Islet of Langerhans (tissue), 1 donor: Measurements from ENCODE around the gene UGGT2.
A peak's percentile ranks its signal among the peaks of the same experiment; 100 is the strongest.
"Not testable (repeated sequence)": the region's sequence is repeated elsewhere in the genome, so short reads cannot be mapped to it uniquely, and the experiment has no call there.

Source experiments
- FAIRE-seq: peaks from one replicate; lab custom pipeline; 2011; peaks lifted over from hg19 to GRCh38; lab: Jason Lieb, UNC

Gene UGGT2

DNA sequence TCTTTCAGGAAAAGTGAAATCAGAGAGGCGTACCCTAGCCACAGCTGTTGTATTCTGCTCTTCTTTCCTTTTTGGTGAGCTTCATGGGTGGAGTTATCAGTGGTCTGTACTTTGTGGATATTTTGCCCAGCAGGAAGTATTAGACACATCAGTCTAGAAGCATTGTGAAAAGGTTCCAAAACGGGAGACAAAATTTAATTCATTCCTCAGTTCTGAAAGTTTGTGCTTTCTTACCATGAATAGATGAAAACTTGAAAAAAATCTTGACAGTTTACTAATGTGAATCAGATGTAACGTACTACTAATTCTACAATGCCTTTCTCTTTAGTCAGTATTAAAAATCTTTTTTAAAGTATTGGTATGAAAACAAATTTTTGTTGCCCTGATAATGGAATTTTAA lies 259.4 kb downstream of the UGGT2 start:
- FAIRE-seq, result peak; percentile 86

DNA sequence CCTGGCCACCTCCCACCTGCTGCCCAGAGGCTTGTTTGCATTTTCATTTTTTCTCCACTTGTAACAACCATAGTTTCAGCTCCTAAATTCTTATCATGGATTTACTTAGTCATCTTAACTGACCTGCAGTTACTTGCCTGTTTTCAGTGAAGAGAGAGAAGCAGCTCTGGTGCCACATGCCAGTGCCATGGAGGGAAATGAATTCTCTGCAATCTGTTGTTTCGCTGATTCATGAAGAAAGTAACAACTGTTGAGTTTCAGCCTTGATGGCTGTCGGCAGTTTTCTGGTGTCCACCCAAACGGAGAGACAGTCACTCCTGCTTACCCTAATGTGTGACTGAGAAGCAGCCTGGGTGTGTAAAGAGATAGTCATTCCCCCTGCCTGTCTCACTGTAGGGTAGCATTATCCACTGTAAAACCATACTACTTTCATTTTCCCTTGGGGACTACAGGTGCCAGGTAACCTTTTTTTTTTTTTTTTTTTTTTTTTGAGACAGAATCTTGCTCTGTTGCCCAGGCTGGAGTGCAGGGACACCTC lies 260.1 kb downstream of the UGGT2 start:
- FAIRE-seq, result no peak

DNA sequence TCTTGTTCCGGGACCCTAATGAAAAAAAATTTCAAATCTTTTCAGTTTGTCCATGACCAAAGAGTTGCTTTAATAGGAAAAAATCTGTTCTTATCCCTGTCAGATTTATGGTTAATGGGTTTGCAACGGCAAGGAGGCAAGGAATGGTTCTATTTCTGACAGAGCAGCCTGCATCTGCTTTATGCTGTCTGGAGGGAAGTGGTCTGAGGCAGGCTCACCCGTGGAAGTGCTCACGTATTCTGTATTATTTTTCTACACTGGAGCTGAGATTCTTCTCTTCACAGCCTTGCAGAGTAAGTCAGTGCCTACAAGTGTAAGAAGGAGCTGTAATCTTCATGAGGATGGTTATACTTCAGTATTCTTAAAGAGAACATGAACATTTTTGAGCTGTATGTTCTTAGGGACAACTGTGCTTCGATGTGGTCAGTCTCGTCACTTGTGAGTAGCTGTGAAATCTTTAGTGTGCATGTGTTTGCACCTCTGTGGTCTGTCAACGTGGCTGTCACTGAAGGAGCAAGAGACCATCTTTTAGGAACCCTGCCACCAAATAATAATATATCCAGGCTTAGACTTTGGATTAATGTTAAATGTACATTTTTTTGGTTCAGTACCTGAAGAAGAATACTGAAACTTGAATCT lies 262.0 kb downstream of the UGGT2 start:
- FAIRE-seq, result no peak

DNA sequence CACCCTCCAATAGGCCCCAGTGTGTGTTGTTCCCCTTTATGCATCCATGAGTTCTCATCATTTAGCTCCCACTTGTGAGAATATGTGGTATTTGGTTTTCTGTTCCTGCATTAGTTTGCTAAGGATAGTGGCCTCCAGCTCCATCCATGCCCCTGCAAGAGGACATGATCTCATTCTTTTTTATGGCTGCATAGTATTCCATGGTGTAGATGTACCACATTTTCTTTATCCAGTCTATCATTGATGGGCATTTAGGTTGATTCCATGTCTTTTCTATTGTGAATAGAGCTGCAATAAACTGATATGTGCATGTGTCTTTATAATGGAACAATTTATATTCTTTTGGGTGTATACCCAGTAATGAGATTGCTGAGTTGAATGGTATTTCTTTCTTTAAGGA lies 263.9 kb downstream of the UGGT2 start:
- not testable (repeated sequence) for FAIRE-seq

DNA sequence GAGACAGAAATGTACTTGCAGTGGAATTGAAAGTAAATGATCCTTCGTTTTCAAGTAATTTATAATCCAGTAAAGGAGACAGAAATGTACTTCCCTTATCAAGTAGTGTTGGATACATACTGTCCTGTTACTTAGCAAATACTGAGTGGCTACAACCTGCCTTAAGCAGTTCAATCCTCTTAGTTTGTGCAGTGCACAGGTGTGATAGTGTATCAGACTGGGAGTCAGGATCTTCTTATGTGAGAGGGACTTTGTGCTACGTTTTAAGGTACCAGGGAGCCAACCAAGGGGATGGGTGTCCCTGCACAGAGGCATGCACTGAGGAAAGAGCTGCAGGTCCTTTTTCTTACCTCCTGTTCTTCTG lies 265.1 kb downstream of the UGGT2 start:
- FAIRE-seq, result peak; percentile 86

DNA sequence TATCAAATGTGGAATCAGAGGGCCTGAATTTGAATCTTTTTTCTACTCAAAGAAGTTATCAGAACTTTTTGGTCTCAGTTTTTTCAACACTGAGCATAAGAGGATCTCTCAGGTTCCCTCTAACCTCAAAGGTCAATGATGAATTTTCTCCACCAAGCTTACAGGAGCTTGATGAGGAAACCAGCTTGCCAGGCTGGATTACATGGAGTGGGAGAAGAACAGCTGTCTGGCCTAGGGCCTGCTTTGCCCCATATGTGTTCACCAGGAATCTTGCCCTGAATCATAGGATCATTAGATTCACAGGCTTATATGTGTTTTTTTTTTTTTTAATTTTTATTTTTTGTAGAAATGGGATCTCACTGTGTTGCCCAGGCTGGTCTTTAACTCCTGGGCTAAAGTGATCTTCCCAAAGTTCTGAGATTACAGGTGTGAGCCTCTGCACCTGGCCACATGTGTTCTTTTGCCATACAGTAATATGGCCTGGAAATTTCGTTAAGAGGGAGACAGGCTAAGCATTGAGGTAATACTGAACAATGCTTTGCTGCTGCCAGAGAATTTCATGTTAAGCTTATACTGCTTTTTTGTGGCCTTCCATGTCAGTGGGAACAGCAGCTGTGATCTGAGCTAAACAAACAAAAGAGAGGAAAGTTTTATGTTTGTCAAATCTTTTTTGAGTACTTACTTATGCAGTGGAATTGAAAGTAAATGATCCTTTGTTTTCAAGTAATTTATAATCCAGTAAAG lies 265.7 kb downstream of the UGGT2 start:
- FAIRE-seq, result no peak

DNA sequence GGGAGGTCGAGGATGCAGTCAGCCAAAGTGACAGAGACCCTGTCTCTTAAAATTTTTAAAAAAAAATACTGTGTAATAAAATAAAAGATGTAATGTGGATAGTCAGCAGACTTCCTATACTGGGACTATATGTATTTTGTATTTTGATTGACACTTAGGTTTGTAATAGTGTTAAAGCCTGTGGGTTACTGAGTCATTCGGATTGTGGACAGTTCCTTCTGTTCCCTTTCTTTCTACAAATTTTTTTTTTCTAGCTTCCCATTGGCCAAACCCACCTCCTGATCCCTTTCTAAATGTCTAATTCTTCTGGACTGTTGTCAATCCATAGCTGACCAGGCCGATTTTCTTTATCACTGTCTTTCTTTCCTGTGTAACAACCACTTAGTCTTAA lies 268.3 kb downstream of the UGGT2 start:
- FAIRE-seq, result no peak

DNA sequence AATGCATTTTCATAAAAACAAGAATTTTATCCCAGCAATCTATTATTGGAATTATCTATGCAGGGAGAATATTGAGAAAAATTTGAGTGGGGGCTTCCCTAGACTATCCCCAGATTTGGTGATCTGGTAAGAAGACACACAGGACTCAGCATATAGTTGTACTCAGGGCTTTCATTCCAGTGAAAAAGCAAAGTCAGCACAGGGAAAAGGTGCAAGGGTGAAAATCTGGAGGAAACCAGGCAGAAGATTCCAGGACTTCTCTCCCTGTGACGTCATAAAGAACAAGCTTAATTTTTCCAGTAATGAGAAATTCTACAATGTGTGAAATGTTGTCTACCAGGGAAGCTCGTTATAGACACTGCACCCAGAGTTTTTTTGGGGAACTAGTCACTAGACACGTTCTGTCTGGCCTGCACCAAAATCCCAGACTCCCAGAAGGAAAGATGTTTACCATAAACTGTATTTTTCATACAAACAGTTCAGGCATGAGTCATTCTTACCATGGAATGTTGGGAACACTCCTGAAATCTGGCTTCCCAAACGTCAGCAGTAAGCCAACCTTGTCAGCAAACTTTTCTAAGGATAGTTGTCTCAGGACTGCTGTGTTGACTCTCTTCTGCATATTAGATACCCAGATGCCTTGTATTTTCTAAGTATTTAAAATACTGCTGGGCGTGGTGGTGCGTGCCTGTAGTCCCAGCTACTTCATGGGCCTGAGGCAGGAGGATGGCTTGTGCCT lies 268.9 kb downstream of the UGGT2 start:
- FAIRE-seq, result no peak

DNA sequence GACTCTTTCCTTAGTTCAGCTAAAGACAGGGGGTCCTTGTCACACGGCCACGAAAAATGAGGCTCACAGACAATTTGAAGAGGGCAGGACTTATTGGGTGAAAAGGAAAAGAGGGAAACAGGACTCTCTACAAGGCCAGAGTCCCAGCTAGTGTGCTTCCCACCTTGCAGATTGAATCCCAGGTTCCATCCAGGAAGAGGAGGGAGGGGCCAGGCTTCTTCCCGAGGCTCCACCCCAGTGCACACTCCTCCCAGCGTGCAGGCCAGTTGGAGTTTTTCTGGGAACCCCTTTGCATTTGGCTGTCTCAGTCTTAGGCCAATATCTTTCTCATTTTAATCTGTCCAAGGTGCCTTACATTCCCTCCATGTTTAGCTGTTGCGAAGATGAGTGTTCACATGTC lies 269.5 kb downstream of the UGGT2 start:
- FAIRE-seq, result no peak

DNA sequence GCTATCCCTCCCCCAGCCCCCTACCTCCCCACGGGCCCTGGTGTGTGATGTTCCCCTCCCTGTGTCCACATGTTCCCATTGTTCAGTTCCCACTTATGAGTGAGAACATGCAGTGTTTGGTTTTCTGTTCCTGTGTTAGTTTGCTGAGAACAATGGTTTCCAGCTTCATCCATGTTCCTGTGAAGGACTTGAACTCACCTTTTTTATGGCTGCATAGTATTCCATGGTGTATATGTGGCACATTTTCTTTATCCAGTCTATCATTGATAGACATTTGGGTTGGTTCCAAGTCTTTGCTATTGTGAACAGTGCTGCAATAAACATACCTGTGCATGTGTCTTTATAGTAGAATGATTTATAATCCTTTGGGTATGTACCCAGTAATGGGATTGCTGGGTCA lies 271.3 kb downstream of the UGGT2 start:
- FAIRE-seq, result not testable (repeated sequence)

DNA sequence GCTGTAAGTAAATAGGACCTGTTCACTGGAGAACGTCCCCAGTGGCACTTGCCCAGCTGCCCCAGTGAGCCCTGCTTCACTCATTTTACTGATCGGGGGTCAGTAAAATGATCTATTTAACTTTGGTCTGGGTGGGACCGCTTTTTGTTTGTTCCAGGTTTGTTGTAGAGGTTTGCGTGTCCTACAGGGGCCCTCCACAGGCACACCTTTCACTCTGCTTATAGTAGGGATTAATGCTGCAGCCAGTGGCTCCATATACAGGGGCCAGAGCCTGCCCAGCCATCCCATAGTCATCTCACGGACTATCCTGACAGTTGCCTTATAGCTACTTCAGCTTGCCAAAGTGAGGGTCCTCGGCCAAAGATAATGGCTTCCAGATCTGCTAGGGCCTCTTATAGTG lies 272.2 kb downstream of the UGGT2 start:
- no peak for FAIRE-seq

DNA sequence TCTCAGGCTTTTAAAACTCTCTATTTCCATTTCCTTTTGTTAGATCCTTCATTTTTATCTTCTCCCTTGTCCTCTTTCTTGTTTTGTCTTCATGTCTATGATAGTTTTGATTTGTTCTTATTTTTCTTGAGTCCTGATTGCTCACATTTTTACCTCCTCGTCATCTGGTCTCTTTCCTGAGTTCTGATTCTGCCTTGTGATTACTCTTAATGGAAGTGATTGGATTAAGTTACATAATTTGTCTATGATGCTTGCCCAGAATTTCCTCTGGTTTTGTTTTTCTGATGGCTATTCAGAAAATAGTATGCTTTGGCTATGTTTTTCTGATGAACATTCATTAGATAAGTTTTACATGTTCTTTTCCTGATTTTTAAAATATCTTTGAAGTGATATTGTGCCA lies 273.7 kb downstream of the UGGT2 start:
- no peak for FAIRE-seq

DNA sequence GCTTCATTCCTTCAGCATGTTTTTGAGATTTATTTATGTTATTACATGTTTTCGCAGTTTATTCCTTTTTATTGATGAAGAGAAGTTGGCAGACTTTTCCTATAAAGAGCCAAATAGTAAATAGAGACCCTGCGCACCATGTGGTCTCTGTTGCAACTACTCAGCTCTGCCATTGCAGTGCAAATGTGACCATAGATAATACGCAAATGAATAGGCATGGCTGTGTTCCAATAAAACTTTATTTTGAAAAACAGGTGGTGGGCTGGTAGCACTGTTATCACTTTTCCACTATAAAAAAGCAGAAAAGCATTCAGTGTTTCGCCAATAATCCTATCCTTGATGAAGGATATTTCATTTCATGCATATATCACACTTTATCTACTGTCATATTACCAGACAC lies 281.3 kb downstream of the UGGT2 start:
- no peak for FAIRE-seq

DNA sequence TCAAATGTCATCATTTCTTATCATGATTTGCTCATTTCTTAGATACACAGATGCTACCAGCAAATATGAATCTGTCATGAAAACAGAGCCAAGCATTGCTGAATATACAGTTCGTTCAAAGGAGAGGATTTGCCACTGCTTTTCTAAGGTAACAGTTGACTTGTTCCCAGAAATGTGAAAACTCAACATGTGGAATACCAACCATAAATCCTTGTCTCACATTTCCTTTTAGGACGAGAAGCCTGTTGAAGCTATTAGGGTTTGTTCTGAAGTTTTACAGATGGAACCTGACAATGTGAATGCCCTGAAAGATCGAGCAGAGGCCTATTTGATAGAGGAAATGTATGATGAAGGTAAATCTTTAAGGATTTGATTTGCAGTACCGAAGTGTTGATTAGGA lies 289.6 kb downstream of the UGGT2 start:
- no peak for FAIRE-seq

DNA sequence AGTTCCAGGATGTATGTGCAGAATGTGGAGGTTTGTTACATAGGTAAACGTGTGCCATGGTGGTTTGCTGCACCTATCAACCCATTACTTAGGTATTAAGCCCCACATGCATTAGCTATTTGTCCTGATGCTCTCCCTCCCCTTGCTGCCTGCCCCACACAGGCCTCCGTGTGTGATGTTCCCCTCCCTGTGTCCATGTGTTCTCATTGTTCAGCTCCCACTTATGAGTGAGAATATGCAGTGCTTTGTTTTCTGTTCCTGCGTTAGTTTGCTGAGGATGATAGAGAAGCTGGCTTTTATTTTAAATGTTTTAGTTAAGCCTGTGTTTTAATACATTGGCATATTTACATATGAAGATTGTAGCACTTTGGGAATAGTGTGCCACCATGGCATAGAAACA lies 290.6 kb downstream of the UGGT2 start:
- not testable (repeated sequence) for FAIRE-seq

DNA sequence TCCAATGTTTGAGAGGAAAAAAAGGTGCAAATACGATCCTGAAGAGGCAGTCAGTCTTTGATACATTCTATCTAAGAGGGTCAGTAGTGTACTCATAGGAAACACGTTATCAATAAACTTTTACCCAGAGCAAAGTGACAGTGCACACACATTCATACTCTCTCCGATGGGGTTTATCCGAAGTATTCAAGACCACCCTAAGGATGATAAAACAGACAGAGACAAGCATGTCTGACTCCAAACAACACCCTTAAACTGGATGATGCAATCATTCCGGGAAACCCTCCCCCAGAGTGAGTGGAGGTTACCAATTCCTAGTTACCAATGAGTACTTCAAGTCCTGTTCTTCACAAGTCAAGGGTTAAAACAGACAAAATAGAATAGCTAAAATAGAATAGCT lies 297.1 kb downstream of the UGGT2 start:
- FAIRE-seq, result no peak

DNA sequence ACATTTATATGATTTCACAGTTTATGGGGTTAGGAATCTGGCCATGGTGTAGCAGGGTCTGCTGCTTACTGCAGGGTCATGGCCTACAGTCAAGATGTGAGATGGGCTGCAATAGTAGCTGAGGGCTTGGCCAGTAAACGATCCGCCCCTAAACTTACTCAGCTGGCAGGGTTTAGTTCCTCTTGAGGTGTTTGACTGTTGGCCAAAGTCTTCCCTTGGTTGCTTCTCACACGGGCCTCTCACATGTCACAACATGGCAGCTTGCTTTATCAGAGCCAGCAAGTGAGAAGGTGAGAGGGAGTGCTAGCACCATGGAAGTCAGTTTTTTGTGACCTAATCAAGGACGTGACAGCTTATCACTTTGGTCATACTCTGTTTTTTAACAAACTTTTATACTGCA lies 299.1 kb downstream of the UGGT2 start:
- no peak for FAIRE-seq

DNA sequence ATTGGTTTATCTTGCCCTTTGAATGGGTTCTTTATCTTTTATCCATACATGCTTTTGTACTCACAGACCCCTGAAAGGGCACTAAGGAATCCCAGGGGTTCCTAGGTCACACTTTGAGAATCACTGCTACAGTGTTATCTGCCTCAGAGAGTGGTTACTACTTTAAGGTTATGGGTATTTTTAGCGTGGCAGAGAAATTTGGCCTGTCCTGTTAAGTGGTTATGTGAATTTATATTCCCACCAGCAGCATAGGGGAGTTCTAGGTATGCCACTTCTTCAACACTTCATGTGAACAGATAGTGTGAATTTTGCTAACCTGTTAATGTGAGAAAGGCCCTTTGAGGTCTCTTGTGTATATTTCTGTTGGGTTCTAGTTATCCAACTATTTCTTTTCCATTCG lies 300.5 kb downstream of the UGGT2 start:
- no peak for FAIRE-seq
